Measurements from ENCODE around the gene PLCB2. TPM values are rescaled to one million over a fixed set of nuclear protein-coding genes. Genes with fewer than 3 reads are reported as not detected.

Gene PLCB2
- polyA plus RNA-seq, 10 donors, result 5.6 to 13.6 (median 8.7) TPM

DNA sequence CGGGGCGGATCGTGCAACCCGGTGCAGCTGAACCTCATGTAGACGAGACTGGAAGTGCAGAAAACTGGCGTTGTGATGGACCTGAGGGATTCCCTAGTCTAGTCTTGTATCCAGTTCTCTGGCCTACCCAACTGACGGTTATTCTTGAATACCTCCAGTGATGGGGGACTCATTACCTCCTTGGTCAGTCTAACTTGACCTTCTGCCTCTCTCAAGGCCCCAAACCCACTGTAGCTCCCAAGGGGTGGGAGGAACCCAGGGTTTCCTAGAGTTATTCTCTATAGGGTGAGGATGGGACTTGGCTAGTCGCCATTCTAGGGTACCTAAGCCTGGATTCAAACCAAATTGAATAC, 57.5 kb downstream of the PLCB2 start:
- DNase-seq, result no peak

DNA sequence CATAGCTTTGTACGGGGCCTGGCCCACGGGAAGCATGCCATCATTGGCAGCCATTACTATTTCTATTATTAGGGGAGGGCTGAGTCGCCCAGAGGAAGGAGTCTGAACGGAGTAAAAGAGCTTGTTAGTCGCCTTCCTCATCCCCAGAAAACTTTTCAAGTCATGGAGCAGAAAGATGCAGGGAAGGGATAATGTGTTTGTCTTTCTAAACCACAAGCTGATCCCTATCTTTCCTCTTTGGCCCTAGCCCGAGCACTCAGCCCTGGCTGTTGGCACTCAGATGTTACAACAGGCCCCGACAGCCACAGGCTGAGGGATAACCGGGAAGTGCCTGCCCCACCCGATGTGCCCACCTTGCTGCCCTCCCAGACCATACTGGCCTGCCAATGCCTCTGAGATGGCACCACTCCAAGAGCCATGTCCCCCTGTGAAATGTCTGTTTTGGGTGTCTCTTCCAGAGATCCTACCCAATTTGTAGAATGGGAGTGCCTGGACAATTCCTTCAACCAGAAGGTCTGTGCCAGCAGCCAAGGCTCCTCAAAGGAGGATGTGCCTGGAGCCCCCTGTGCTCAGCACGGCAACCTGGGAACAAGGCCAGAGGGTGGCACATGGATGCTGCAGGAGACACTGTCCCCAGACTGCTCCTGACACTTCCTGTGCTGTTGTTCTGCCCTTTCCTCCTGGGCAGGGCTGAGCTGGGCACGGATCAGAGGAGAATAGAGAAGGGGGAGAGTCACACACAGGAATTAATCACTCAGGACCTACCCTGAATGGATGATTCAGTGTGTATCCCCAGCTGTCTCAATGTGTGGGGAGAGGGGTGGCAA, 58.0 kb downstream of the PLCB2 start:
- no peak for DNase-seq

DNA sequence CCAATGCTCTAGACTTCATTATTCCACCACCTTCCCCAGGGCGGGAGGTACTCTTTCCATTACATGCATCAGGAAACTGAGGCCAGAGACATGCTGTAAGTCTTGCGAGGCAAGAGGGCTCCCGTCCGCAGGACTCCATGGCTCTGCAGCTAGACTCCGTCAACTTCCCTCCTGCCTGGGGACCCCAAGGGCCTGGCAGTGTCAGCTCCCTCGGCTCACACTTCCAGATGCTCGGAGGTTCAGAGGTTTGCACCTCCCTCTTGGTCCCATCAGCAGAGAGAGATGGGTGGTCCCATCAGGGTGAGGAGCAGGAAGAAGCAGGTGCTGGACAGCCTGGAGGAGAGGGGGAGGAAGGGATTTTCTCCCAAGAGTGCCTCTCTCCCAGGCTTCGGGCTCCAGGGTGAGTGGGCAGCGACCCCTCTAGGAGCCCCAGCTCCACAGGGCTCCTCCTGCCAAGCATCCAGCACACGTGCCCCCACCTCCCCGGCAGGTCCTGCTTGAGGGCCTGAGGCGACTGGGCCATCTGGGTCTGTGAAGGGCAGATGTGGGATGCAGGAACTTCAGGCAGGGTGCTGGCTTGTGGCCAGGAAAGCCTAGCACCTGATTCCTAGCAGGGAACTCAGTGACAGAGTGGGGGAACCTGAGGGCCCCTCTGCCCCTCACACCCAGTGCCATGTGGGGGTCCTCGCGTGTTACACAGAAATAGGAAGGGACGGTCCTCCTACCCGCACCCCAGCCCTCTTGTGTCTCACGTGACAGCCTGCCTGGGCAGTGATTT, 59.5 kb downstream of the PLCB2 start:
- no peak for DNase-seq

DNA sequence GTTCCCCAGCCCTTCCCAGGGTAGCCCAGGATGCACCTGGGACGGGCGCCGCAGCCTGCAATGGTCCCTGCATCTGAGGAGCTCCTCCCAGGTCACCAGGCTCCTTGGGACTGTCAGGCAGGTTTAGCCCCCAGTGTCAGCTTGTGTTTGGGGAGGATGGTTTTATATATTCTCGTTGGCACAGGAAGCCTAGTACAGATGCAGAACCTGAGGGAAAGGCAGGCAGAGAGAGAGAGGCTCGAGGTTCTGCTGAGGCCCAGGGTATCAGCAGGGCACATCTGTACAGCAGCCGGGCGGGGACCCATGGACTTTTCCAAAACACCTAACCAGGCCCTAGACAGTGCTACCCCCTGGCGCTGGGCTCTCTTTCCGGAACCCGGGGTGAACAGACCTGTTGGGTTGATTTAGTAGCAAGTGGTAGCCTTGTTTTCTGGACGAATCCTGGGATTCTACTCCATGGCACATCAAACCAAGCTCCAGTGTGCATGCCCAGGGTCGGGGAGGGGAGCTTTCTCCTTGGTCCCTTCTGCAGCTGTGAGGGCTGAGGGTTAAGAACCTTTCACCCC, 60.2 kb downstream of the PLCB2 start:
- no peak for DNase-seq

DNA sequence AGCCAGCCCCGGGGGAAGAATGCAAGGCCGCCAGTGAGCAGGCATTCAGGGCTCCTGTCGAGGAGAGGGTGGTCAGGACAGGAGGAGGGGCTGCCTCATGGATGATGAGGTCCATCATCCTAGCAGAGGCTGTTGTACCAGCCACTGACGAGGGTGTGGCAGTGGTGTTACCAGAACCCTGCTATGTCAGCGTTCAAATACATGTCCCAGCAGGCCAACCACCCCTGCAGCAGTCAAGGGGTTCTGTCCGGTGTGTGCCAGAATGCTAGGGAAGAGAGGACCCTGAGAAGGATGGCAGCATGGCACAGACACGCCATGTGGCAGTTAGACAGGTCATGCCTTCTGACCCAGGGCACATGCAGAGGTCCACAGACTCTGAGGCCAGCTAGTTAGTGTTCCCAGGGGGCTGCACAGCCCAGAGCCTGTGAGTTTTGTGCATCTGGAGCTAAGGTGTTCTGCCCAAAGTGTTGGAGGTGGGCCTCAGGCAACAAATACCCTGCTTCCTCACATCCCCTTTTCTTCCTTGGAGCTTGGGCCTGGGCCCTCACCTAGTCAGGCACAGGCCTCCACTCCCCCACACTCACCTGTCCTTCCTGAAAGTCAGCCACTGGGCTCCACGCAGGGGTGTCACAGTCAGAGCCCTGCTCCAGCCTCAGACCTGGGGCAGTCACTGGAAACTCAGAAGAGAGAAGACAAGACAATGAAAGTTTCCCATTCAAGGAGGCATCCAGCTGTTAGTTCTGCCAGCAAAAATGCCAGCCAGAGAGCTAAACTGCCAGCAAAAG, 61.0 kb downstream of the PLCB2 start:
- no peak for DNase-seq

DNA sequence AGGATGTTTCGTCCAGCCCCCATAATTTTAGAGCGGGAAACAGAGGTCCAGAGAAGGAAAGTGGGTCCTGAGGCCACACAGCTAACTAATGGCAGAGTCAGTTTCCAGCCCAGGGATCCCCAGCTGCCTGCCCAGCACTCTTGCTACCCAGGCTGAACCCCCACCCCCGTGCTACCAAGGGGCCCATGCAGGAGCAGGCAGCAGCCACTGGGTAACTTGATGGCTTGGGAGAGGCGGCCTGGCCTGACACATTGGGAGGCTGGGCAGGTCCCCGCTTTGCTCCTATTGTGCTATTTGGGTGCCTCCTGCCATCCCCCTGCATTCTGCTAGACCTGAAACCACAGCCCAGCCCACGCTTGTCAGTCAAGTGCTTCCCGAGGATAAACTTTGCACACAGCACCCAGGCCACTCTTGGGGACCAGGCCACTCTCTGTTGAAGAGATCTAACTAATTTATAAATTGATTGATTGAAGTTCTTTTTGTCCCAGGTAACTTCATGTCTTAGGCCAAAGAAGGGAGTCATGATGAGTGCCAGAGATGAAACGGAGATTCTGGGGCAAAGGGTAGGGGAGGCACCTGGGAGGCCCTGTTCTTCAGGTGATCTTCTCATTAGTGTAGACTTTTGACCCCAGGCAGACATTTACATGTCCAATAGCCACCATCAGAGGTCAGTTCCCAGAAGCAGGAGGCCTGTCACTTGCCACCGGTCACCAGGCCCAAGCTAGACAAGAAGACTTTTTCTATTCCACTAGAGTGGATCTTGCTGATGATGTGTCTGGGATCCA, 61.9 kb downstream of the PLCB2 start:
- no peak for DNase-seq

DNA sequence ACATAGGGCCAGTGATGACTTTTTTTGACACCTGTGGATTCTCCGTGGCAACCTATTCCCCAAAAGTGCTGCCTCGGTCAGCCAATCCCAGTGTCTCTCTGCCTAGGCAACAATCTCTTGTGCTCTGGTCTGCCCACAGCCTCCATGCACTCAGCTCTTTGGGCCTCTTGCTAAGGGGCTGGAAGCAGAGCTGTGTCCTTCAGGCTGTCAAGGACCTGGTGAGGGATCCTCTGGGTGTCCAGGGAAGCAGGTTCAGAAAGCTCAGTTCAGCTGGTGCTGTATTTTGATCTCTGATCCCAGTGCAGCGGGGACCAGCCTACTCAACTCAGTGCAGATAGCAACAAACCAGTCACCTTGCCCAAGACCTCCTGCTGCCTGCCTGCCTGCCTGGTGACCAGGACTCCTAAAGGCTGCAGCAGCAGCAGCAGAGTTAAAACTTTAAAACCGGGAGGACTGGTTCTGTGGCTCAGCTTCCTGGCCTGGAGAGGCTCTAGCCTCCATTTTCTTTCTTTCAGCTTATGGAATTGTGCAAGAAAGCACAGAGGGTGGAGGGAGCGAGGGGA, 62.7 kb downstream of the PLCB2 start:
- DNase-seq, result no peak

DNA sequence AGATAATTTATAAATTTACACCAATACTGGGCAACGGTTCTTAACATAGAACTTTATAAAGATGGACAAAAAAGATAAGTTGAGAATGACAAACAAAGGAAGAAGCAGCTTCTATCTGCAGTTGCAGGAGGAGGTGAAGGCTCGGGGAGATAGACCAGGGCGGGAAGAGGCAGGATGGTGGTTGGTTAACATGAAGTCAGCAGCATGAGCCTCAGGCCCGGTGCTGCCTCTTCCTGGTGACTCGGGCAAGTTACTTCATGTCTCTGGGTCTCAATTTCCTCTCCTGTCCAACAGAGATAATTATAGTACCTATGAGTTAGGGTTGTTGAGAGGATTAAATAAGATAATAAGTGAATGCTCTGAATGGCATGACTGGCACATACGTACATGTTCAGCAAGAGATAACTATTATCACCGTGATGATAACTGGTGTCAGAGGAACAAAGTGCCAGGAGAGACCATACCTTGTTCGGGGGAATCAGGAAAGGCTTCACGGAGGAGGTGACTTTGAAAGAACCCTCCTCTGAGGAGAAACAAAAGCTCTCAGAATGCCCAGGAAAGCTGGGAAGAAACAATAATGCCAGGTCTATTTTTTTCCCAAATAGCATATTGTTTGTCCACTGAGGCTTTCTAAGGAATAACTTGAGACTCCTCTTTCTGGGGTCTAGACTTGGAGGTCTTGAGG, 64.5 kb downstream of the PLCB2 start:
- DNase-seq, result no peak

DNA sequence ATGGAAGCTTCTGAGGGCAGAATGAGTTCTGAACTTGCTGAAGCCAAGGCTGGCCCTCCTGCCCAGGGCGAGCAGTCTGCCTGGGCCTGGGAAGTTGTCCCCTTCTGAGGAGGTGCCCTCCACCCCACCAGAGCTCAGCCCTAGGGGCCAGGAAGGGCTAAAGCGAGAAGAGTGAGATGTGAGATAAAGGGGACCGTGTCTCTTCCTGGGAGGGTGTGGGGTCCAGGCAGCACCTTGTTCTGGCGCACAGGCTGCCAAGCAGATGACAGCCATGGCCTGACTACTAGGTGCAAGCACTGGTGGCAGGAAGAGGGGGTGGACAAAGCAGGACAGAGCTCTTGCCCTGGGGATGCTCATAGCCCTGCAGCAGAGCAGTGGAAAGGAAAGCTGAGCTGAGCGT, 65.1 kb downstream of the PLCB2 start:
- no peak for DNase-seq

DNA sequence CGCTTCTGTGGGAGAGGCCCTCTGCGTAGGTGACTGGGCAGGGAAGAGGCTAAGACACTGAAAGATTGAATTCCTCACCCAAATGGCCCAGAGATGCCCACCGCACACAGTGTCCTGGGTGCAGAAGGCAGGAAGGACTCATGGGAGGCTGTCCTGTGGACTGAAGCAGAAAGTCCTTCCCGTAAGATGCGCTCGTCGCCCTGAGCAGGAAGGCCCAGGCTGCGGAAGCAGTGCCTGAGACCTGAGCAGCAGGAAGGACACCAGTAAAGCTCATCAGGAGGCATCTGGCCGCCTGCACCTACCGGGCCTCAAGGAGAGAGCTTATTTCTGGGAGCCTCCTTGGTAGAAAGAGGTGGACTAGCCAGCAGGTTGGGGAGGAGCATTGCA, 65.5 kb downstream of the PLCB2 start:
- DNase-seq, result no peak

DNA sequence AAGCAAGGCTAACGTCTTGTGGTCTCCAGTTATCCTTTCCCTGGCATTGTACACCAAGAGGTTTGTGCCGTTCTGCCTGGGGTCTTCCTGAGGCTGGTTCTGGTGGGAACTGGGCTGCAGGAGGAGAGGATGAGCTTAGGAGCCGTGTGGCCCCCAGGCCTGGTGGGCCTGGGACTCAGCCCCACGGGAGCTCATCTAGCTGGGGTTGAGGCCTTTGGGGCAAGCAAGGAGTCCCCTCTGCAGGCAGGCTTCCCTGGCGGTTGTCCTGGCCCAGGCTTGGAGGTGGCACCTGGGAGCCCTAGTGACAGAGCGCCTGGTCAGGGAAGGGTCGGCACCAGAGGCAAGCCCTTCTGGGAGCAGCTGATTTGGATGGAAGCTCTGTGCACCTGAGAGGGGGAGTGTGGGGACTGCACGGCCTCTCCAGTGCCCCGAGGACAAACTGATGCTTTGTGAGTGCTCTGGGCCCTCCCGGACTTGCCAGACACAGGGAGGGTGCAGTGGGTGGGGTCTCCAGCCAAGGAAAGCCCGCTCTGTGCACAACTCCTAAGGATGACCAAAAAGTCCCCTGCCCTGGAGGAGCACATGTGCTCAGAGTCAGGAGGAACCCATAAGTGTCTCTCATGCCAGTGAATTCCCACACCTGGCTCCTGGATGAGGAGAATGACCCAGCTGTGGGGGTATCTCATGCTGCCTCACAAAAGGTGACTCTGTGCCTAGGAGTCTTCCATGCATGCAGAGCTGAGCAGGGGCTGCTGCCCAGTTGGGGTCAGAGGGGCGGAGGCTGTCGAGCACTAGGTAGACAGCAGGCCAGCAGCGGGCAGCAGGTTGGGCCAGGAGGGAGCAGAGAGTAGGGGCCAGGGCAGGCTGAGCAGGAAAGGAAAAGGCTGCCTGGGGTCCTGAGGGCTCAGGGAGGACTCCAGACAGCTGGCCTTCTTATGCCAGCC, 66.2 kb downstream of the PLCB2 start:
- no peak for DNase-seq

DNA sequence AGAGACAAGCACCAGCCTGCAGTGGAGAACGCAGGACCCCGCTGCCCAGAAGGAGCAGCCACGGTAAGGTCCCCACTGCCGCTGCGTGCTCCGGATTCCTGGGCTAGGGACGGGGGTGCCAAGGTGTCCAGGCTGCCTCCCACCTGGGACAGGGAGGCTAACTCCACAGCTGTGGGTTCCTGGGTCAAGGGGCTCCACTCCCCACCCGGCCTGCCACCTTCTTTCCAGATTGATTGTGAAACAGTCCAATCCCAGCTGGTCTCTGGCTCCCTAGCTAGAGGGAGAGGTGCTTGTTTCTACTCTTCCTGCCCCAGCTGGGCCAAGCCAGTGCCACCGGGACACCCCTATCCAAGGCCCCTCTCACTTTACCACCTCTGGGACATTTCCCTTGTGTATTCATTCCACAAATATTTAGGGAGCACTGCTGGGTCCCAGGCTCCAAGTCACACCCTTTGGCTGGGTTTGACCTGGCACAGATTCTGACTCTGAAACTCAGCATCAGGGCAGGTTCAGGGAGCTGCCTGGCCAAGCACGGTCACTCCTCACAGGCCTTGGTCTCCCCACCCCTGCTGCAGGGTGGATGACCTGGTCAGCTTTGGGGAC, 67.0 kb downstream of the PLCB2 start:
- DNase-seq, result no peak

DNA sequence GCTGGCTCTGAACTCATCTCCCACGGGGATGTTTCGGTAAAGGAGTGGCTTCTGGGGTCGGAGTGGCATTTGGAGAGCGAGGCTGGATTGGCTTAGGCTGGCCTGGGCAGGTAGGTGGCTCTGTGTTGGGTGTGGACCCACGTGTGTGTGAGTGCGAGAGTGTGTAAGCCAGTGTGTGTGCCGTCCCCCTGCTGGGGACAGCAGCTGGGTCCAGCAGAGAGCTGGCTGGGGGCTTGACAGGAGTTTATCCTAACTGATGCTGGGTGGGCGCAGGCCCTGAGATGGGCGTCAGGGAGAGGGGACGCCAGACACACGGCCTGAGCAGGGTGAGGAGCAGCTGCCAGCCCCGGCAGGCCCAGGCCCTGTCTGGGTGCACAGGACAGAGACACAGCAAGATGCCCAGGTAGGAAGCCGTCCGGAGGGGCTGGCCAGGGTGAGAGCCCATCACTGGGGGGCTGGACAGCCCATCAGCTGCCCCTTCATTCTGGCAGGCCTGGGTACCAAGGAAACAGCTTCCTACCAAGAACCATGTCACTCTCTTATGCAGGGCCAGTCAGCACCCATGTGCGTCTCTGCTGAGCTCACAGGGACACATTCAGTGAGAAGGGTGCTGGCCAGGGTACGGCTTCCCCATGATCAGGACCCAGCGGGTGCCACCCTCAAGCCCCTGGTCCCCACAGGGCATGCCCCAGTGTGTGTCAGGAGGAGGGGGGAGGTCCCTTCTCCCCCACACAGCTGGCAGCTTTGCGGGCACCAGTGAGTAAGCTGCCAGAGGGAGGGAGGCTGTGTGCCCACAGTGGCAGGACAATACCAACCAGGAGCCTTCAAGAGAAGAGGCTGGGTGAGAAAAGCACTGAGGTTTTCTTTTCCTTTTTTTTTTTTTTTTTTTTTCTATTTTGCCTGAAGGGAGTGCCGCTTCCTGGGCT, 67.8 kb downstream of the PLCB2 start:
- no peak for DNase-seq

DNA sequence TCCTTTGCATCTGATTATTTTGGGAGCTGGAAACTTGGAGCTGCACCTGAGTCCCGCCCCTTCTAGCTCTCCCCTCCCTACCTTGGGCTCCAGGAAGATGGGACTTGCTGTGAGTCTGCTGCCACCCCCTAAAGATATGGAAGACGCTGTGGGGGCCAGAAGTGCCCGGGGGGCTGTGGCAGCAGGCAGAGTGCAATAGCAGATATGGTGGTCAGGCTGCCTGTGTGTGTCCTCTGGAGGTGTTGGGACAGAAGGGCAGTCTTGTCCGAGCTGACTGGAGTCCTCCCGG, 68.4 kb downstream of the PLCB2 start:
- DNase-seq, result no peak

DNA sequence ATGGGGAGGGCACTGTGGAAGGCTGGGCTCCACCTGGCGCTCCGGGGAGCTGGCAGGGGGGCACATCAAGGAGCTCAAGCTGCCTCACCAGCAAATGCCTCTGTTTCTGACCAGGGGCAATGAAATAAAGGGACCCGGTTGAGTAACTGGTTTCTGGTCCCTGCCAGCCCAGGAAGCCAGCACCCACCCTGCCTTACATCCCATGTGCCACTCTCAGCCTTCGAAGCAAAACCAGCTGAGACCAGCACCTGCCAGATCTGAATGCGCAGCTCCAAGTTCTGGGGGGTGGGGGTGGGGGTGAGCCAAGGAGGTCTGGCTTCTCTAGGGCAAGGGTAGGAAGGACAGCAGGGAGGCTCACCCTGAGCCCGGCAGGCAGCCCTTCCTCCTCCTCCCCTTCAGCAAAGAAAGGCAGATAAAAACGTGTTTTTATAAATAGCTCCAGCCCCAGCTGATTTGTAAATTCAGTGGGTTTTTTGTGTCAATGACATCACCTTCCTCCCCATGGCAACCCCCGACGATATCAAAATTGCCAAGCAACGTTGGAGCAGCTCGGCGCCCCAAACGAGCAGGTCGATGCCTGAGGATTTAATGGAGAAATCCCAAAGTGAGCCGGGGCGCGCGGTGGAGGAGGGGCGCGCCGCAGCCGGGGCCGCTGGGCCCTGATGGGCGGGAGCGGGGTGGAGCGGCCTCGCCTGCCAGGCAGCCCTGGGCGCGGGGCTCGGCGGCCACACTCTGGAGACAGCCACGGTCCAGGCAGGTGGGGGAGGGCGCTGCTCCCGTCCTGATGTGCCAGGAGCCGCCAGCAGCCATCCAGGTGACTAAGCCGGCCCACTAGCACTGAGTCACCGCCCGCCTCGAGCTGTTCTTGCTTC, 69.0 kb downstream of the PLCB2 start, which contains the start of gene PAK6:
Gene PAK6, plus strand, starts transcription at position 532 of the 872 bp plus-strand sequence. CDS start 25,723 bp downstream, outside the sequence.
- peak in 1 of 3 donors; percentile 67 for DNase-seq

All from muscle of back (tissue), 11 donors.